H9 (cell line): ENCODE results near the gene CRYAB. TPM values are rescaled to one million over a fixed set of nuclear protein-coding genes. Genes with fewer than 3 reads are reported as not detected.

Source experiments
- DNase-seq: peaks from one replicate; pipeline ENCODE4 v3.0.0-alpha.2; 2017
- H2AFZ ChIP-seq: one replicate; pipeline ENCODE4 v1.6.1; 2013; ENCODE audit warnings: mild to moderate bottlenecking, low read length, control low read depth, moderate library complexity
- H2AK5ac ChIP-seq: 2 replicates; pipeline ENCODE4 v1.6.1; 2013; ENCODE audit warnings: low read length, control low read depth, mixed read lengths; ENCODE audit not compliant: insufficient read length
- H2BK120ac ChIP-seq: one replicate; pipeline ENCODE4 v1.6.1; 2013; ENCODE audit warnings: low read depth, mild to moderate bottlenecking, low read length, control low read depth, inconsistent platforms; ENCODE audit not compliant: poor library complexity, severe bottlenecking
- H2BK12ac ChIP-seq: 2 replicates; pipeline ENCODE4 v1.6.1; 2013; ENCODE audit warnings: low read length, control low read depth, mixed read lengths, low read depth; ENCODE audit not compliant: insufficient read length
- H2BK15ac ChIP-seq: 2 replicates; pipeline ENCODE4 v1.6.1; 2013; ENCODE audit warnings: low read depth, low read length, control low read depth
- H2BK20ac ChIP-seq: one replicate; pipeline ENCODE4 v1.6.1; 2013; ENCODE audit warnings: low read depth, mild to moderate bottlenecking, low read length, control low read depth, inconsistent platforms; ENCODE audit not compliant: poor library complexity, severe bottlenecking
- H2BK5ac ChIP-seq: 2 replicates; pipeline ENCODE4 v1.6.1; 2013; ENCODE audit warnings: low read length, control low read depth, mixed read lengths; ENCODE audit not compliant: insufficient read length
- H3K14ac ChIP-seq: 2 replicates; pipeline ENCODE4 v1.6.1; 2013; ENCODE audit warnings: low read length, control low read depth; ENCODE audit not compliant: insufficient read depth
- H3K18ac ChIP-seq: 2 replicates; pipeline ENCODE4 v1.6.1; 2013; ENCODE audit warnings: low read depth, mild to moderate bottlenecking, mixed read lengths, low read length, control low read depth; ENCODE audit not compliant: insufficient read length
- H3K23ac ChIP-seq: 2 replicates; pipeline ENCODE4 v1.6.1; 2013; ENCODE audit warnings: low read length, control low read depth, mixed read lengths, low read depth; ENCODE audit not compliant: insufficient read length
- H3K23me2 ChIP-seq: 2 replicates; pipeline ENCODE4 v1.6.1; 2013; ENCODE audit warnings: low read depth, mild to moderate bottlenecking, mixed read lengths, low read length, control low read depth; ENCODE audit not compliant: insufficient read length, poor library complexity, severe bottlenecking
- H3K27ac ChIP-seq: 2 replicates; pipeline ENCODE4 v1.5.1; 2013; ENCODE audit warnings: low read length, control low read depth, mixed read lengths, low read depth; ENCODE audit not compliant: insufficient read length
- H3K27me3 ChIP-seq: 2 replicates; pipeline ENCODE4 v1.6.1; 2013; ENCODE audit warnings: low read length, control low read depth, inconsistent platforms; ENCODE audit not compliant: insufficient read depth
- H3K4ac ChIP-seq: 2 replicates; pipeline ENCODE4 v1.6.1; 2013; ENCODE audit warnings: low read depth, mild to moderate bottlenecking, control low read depth, inconsistent platforms, low read length, moderate library complexity
- H3K4me1 ChIP-seq: 2 replicates; pipeline ENCODE4 v1.6.1; 2013; ENCODE audit warnings: low read length, control low read depth, inconsistent platforms; ENCODE audit not compliant: insufficient read depth
- H3K4me2 ChIP-seq: 2 replicates; pipeline ENCODE4 v1.6.1; 2013; ENCODE audit warnings: low read length, control low read depth, mixed read lengths; ENCODE audit not compliant: insufficient read length, insufficient read depth
- H3K56ac ChIP-seq: 2 replicates; pipeline ENCODE4 v1.6.1; 2013; ENCODE audit warnings: low read depth, mild to moderate bottlenecking, mixed read lengths, low read length, control low read depth; ENCODE audit not compliant: insufficient read length
- H3K79me1 ChIP-seq: 2 replicates; pipeline ENCODE4 v1.6.1; 2013; ENCODE audit warnings: low read depth, mild to moderate bottlenecking, moderate library complexity, low read length, control low read depth, inconsistent platforms; ENCODE audit not compliant: insufficient read depth, poor library complexity, severe bottlenecking
- H3K79me2 ChIP-seq: 2 replicates; pipeline ENCODE4 v1.6.1; 2013; ENCODE audit warnings: low read length, control low read depth, inconsistent platforms; ENCODE audit not compliant: insufficient read depth
- H3K9ac ChIP-seq: 2 replicates; pipeline ENCODE4 v1.6.1; 2013; ENCODE audit warnings: low read length, control low read depth, mixed read lengths; ENCODE audit not compliant: insufficient read length; ENCODE audit errors: extremely low read depth
- H3K9me3 ChIP-seq: one replicate; pipeline ENCODE4 v1.6.1; 2013; ENCODE audit warnings: low read depth, low read length, inconsistent platforms; ENCODE audit not compliant: control insufficient read depth
- H3T11ph ChIP-seq: one replicate; pipeline ENCODE4 v1.6.1; 2013; ENCODE audit warnings: mild to moderate bottlenecking, low read length, control low read depth, inconsistent platforms
- H4K20me1 ChIP-seq: one replicate; pipeline ENCODE4 v1.6.1; 2013; ENCODE audit not compliant: control insufficient read depth, insufficient read length, insufficient read depth
- H4K5ac ChIP-seq: 2 replicates; pipeline ENCODE4 v1.6.1; 2013; ENCODE audit warnings: low read depth, mild to moderate bottlenecking, mixed read lengths, low read length, control low read depth; ENCODE audit not compliant: insufficient read length
- H4K8ac ChIP-seq: replicated peaks from 2 replicates; pipeline ENCODE4 v1.6.1; 2013; ENCODE audit warnings: low read length, control low read depth, mixed read lengths, low read depth; ENCODE audit not compliant: insufficient read length
- H4K91ac ChIP-seq: 2 replicates; pipeline ENCODE4 v1.6.1; 2013; ENCODE audit warnings: low read depth, mild to moderate bottlenecking, moderate library complexity, mixed read lengths, low read length, control low read depth; ENCODE audit not compliant: insufficient read length
- H3K27ac Mint-ChIP-seq, 3 experiments: 2 replicates in 2 of 3; 3 replicates in 1 of 3; pipeline ENCODE4 v1.8.0; 2020 to 2021; ENCODE audit warnings: mixed read lengths in 3 of 3, mild to moderate bottlenecking in 1 of 3, moderate library complexity in 1 of 3
- H3K27me3 Mint-ChIP-seq: 2 replicates; pipeline ENCODE4 v1.8.0; 2021; ENCODE audit warnings: low read depth, mild to moderate bottlenecking, moderate library complexity, mixed read lengths
- H3K36me3 Mint-ChIP-seq, 3 experiments: 2 replicates in 2 of 3; 3 replicates in 1 of 3; pipeline ENCODE4 v1.8.0; 2020 to 2021; ENCODE audit warnings: low read depth in 3 of 3, mixed read lengths in 3 of 3; ENCODE audit not compliant: insufficient read depth in 1 of 3
- H3K4me1 Mint-ChIP-seq, 2 experiments: 2 replicates each; pipeline ENCODE4 v1.8.0; 2020; ENCODE audit warnings: mixed read lengths in 2 of 2
- H3K4me3 Mint-ChIP-seq, 2 experiments: 2 replicates in 1 of 2; 3 replicates in 1 of 2; pipeline ENCODE4 v1.8.0; 2020 to 2021; ENCODE audit warnings: mild to moderate bottlenecking in 2 of 2, mixed read lengths in 2 of 2, moderate library complexity in 1 of 2
- H3K9me3 Mint-ChIP-seq, 2 experiments: 2 replicates in 1 of 2; 3 replicates in 1 of 2; pipeline ENCODE4 v1.8.0; 2020; ENCODE audit warnings: mild to moderate bottlenecking in 2 of 2, mixed read lengths in 2 of 2, moderate library complexity in 1 of 2
- total RNA-seq: library from RNA; stranded (reverse); gene quantifications from 2 replicates; pipeline ENCODE4 v1.2.1, GENCODE V29; 2021
- TF ChIP-seq, protein P1 (sequence below): fragments of 200-600 bp; sonication (generic); conservative IDR thresholded peaks from 3 replicates; pipeline ENCODE4 v1.8.0; 2021; ENCODE audit warnings: antibody characterized with exemption, mild to moderate bottlenecking

Gene CRYAB
- total RNA-seq, 1 experiment from 2014 or later = not detected

DNA sequence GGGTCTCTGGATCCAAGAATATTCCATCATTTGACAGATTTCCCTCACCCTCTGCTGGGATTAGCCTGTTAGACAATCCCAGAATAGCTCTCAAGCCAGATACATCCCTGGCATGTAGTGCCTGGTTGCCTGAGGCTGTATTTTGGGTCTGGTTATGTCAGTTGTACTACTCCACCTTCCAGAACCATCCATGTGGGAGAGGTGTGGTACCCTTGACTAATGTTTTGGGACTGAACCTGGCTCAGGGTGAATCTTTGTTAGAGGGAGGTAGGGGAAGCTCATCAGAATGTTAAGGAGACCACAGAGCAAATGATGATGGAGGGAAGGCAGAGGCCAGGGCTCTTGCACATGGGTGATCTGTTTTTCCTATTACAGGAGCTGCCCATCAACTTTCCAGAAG lies 12.4 kb upstream of the CRYAB start:
- H3K79me1 ChIP-seq = no peaks in the 10 kb centered on the region
- Mint-ChIP-seq H3K27me3 (no peaks in the 10 kb centered on the region), H3K4me1 (peaks cover 31 to 35% of the 10 kb centered on the region in 2 experiments), H3K27ac (peak overlapping the region in 1 of 3 experiments; percentile 5; a peak in 2 of 7 replicates), H3K9me3 (no peaks in the 10 kb centered on the region), H3K4me3 (no peak overlapping the region), H3K36me3 (no peaks in the 10 kb centered on the region)
- TF ChIP-seq, protein P1, sequence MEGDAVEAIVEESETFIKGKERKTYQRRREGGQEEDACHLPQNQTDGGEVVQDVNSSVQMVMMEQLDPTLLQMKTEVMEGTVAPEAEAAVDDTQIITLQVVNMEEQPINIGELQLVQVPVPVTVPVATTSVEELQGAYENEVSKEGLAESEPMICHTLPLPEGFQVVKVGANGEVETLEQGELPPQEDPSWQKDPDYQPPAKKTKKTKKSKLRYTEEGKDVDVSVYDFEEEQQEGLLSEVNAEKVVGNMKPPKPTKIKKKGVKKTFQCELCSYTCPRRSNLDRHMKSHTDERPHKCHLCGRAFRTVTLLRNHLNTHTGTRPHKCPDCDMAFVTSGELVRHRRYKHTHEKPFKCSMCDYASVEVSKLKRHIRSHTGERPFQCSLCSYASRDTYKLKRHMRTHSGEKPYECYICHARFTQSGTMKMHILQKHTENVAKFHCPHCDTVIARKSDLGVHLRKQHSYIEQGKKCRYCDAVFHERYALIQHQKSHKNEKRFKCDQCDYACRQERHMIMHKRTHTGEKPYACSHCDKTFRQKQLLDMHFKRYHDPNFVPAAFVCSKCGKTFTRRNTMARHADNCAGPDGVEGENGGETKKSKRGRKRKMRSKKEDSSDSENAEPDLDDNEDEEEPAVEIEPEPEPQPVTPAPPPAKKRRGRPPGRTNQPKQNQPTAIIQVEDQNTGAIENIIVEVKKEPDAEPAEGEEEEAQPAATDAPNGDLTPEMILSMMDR = no peak
- H4K8ac ChIP-seq = no peak overlapping the region
- no peak overlapping the region for H4K91ac ChIP-seq
- no peak overlapping the region for H2BK120ac ChIP-seq
- peaks cover 5% of the 10 kb centered on the region for H3K23me2 ChIP-seq
- no peak overlapping the region for H2BK12ac ChIP-seq
- no peak overlapping the region for H3K18ac ChIP-seq
- no peak overlapping the region for H3K56ac ChIP-seq
- no peak overlapping the region for H2AFZ ChIP-seq
- no peak overlapping the region for H3T11ph ChIP-seq
- no peak overlapping the region for H2BK5ac ChIP-seq
- no peak overlapping the region for H2AK5ac ChIP-seq
- no peaks in the 10 kb centered on the region for H3K27me3 ChIP-seq
- no peak overlapping the region for H2BK15ac ChIP-seq
- H3K23ac ChIP-seq = no peak overlapping the region
- H3K4ac ChIP-seq = no peak overlapping the region
- H3K9ac ChIP-seq = no peak overlapping the region
- no peak for DNase-seq
- no peaks in the 10 kb centered on the region for H4K20me1 ChIP-seq
- no peak overlapping the region for H3K27ac ChIP-seq
- no peaks in the 10 kb centered on the region for H3K79me2 ChIP-seq
- H3K9me3 ChIP-seq = no peaks in the 10 kb centered on the region
- H4K5ac ChIP-seq = no peak overlapping the region
- H3K14ac ChIP-seq = no peak overlapping the region
- no peak overlapping the region for H2BK20ac ChIP-seq
- H3K4me2 ChIP-seq = no peak overlapping the region
- peaks cover 3% of the 10 kb centered on the region; the same call in 1 of the 2 replicates for H3K4me1 ChIP-seq
